H1 (cell line): ENCODE measurements around the gene ADAMTS13. TPM values are rescaled to one million over a fixed set of nuclear protein-coding genes. Genes with fewer than 3 reads are reported as not detected.

Experiments used
- CTCF ChIA-PET: fragments of 300-600 bp; sonication (Branson Sonifier 250); formaldehyde crosslinking; loops from one replicate; lab custom pipeline; 2021; ENCODE audit not compliant: partially characterized antibody; lab: Charles Lee
- POLR2A ChIA-PET: fragments of 300-600 bp; sonication (Branson Sonifier 250); formaldehyde crosslinking; loops from one replicate; lab custom pipeline; 2021; ENCODE audit warnings: inconsistent platforms; ENCODE audit not compliant: partially characterized antibody; lab: Charles Lee
- DNase-seq, 2 experiments: peaks; one replicate each; pipeline versions ENCODE4 v3.0.0 to v3.0.0-alpha.2; 2010 to 2022; ENCODE audit warnings: low spot score in 2 of 2, low read depth in 1 of 2, mixed read lengths in 1 of 2
- FAIRE-seq: peaks from 2 replicates; lab custom pipeline; 2011; peaks lifted over from hg19 to GRCh38; lab: Jason Lieb, UNC
- H2AFZ ChIP-seq: 2 replicates; pipeline ENCODE4 v1.8.1; 2012; ENCODE audit warnings: low read length, inconsistent platforms
- H2AK5ac ChIP-seq: 2 replicates; pipeline ENCODE4 v1.6.1; 2013; ENCODE audit warnings: low read depth, low read length
- H2BK120ac ChIP-seq: replicated peaks from 2 replicates; pipeline ENCODE3; 2013; ENCODE audit warnings: low read depth, low read length, inconsistent platforms
- H2BK12ac ChIP-seq: 2 replicates; pipeline ENCODE4 v1.6.1; 2013; ENCODE audit warnings: low read depth, low read length
- H2BK15ac ChIP-seq: 2 replicates; pipeline ENCODE4 v1.6.1; 2013; ENCODE audit warnings: low read length
- H2BK20ac ChIP-seq: 2 replicates; pipeline ENCODE4 v1.6.1; 2013; ENCODE audit warnings: low read length
- H2BK5ac ChIP-seq: 2 replicates; pipeline ENCODE4 v1.6.1; 2013; ENCODE audit warnings: low read depth, low read length
- H3K14ac ChIP-seq: 2 replicates; pipeline ENCODE4 v1.6.1; 2013; ENCODE audit warnings: inconsistent platforms; ENCODE audit not compliant: insufficient read length
- H3K18ac ChIP-seq: 2 replicates; pipeline ENCODE4 v1.6.1; 2013; ENCODE audit warnings: low read length; ENCODE audit errors: extremely low read depth
- H3K23ac ChIP-seq: 2 replicates; pipeline ENCODE4 v1.6.1; 2013; ENCODE audit warnings: inconsistent platforms; ENCODE audit not compliant: insufficient read length
- H3K23me2 ChIP-seq: 2 replicates; pipeline ENCODE4 v1.6.1; 2013; ENCODE audit warnings: low read depth, low read length
- H3K27ac ChIP-seq: 2 replicates; pipeline ENCODE4 v1.6.1; 2011; ENCODE audit warnings: low read depth, low read length, inconsistent platforms
- H3K27me3 ChIP-seq, 4 experiments: replicated peaks in 1 of 4; 1 replicate in 1 of 4; 2 replicates in 3 of 4; pipeline versions ENCODE4 v1.6.1 to v1.8.1; 2011 to 2013; ENCODE audit warnings: low read length in 3 of 4, mild to moderate bottlenecking in 3 of 4, inconsistent platforms in 2 of 4, mixed read lengths in 2 of 4, moderate library complexity in 1 of 4; ENCODE audit not compliant: control insufficient read depth in 3 of 4, insufficient read depth in 3 of 4; ENCODE audit errors: extremely low read depth in 1 of 4
- H3K36me3 ChIP-seq, 4 experiments: 2 replicates each; pipeline versions ENCODE4 v1.6.1 to v1.8.1; 2011 to 2013; ENCODE audit warnings: mild to moderate bottlenecking in 4 of 4, low read length in 3 of 4, moderate library complexity in 2 of 4, control low read depth in 1 of 4, inconsistent platforms in 1 of 4; ENCODE audit not compliant: insufficient read depth in 4 of 4, control insufficient read depth in 2 of 4
- H3K4ac ChIP-seq: replicated peaks from 2 replicates; pipeline ENCODE3; 2013; ENCODE audit warnings: low read length, low read depth, mixed read lengths, inconsistent platforms; ENCODE audit not compliant: insufficient read length
- H3K4me1 ChIP-seq, 4 experiments: replicated peaks in 1 of 4; 1 replicate in 1 of 4; 2 replicates in 3 of 4; pipeline versions ENCODE4 v1.6.1 to v1.8.1; 2011 to 2013; ENCODE audit warnings: low read length in 3 of 4, inconsistent platforms in 2 of 4, mixed read lengths in 1 of 4; ENCODE audit not compliant: insufficient read depth in 4 of 4, control insufficient read depth in 3 of 4
- H3K4me2 ChIP-seq, 2 experiments: 2 replicates each; pipeline versions ENCODE4 v1.6.1 to v1.8.1; 2011 to 2013; ENCODE audit warnings: low read depth in 2 of 2, low read length in 2 of 2, control low read depth in 1 of 2, inconsistent platforms in 1 of 2, mild to moderate bottlenecking in 1 of 2; ENCODE audit not compliant: insufficient read depth in 1 of 2
- H3K4me3 ChIP-seq, 4 experiments: fragments of 200-600, 300-600 bp in 1 of 4; sonication (generic), shearing (Covaris generic), sonication (Bioruptor Twin) in 1 of 4; 2 replicates each; pipeline versions ENCODE4 v1.5.1 to v1.8.1; 2011 to 2016; ENCODE audit warnings: low read length in 4 of 4, low read depth in 3 of 4, control low read depth in 2 of 4, inconsistent platforms in 2 of 4, mild to moderate bottlenecking in 2 of 4, mixed read lengths in 1 of 4, moderate library complexity in 1 of 4; ENCODE audit not compliant: insufficient read depth in 2 of 4; ENCODE audit errors: extremely low read depth in 1 of 4
- H3K56ac ChIP-seq: replicated peaks from 2 replicates; pipeline ENCODE3; 2013; ENCODE audit warnings: low read depth, mild to moderate bottlenecking, mixed read lengths, low read length, inconsistent platforms; ENCODE audit not compliant: insufficient read length
- H3K79me1 ChIP-seq: 2 replicates; pipeline ENCODE4 v1.6.1; 2013; ENCODE audit warnings: low read depth, low read length, control low read depth
- H3K79me2 ChIP-seq, 2 experiments: 2 replicates each; pipeline versions ENCODE4 v1.6.1 to v1.8.1; 2012 to 2013; ENCODE audit warnings: low read length in 2 of 2, mild to moderate bottlenecking in 2 of 2, inconsistent platforms in 1 of 2; ENCODE audit not compliant: insufficient read depth in 2 of 2, control insufficient read depth in 1 of 2
- H3K9ac ChIP-seq, 4 experiments: replicated peaks in 1 of 4; 1 replicate in 1 of 4; 2 replicates in 3 of 4; pipeline versions ENCODE4 v1.6.1 to v1.8.1; 2011 to 2013; ENCODE audit warnings: low read depth in 3 of 4, low read length in 3 of 4, control low read depth in 2 of 4, mild to moderate bottlenecking in 2 of 4, moderate library complexity in 2 of 4, inconsistent platforms in 1 of 4; ENCODE audit errors: extremely low read depth in 1 of 4
- H3K9me3 ChIP-seq, 2 experiments: 2 replicates each; pipeline versions ENCODE4 v1.6.1 to v1.8.1; 2012 to 2013; ENCODE audit warnings: mild to moderate bottlenecking in 2 of 2, moderate library complexity in 2 of 2, control low read depth in 1 of 2, inconsistent platforms in 1 of 2, low read depth in 1 of 2, low read length in 1 of 2, mixed read lengths in 1 of 2; ENCODE audit not compliant: insufficient read depth in 2 of 2
- H4K20me1 ChIP-seq, 2 experiments: replicated peaks in 1 of 2; 2 replicates each; pipeline versions ENCODE3 to v1.8.1; 2011 to 2013; ENCODE audit warnings: inconsistent platforms in 2 of 2, low read length in 2 of 2, mild to moderate bottlenecking in 1 of 2; ENCODE audit not compliant: insufficient read depth in 2 of 2, control insufficient read depth in 1 of 2
- H4K5ac ChIP-seq: 2 replicates; pipeline ENCODE4 v1.6.1; 2013; ENCODE audit warnings: low read length, low read depth, mixed read lengths, inconsistent platforms; ENCODE audit not compliant: insufficient read length
- H4K8ac ChIP-seq: 2 replicates; pipeline ENCODE4 v1.8.0; 2013; ENCODE audit warnings: mild to moderate bottlenecking, moderate library complexity, low read length, inconsistent platforms; ENCODE audit not compliant: insufficient read depth; ENCODE audit errors: extremely low read depth
- H4K91ac ChIP-seq: replicated peaks from 2 replicates; pipeline ENCODE3; 2013; ENCODE audit warnings: low read length, mixed read lengths, inconsistent platforms; ENCODE audit not compliant: insufficient read length
- NANOG ChIP-seq: IDR thresholded peaks from 2 replicates; pipeline ENCODE4 v1.6.1; 2011; ENCODE audit warnings: low read length, low read depth, mild to moderate bottlenecking, inconsistent platforms; ENCODE audit not compliant: insufficient read depth, poor library complexity, severe bottlenecking
- TAF7 ChIP-seq: optimal IDR thresholded peaks from 2 replicates; pipeline ENCODE3; 2011; ENCODE audit warnings: low read depth, mild to moderate bottlenecking, inconsistent platforms, low read length, moderate library complexity, borderline replicate concordance
- WGBS, 2 experiments: shearing (Covaris generic) in 1 of 2; methylation state at CpG; one replicate each; pipeline versions ENCODE4 v1.1.6 to v1.1.7; 2013 to 2015; ENCODE audit warnings: low lambda C conversion rate in 2 of 2, mixed read lengths in 2 of 2, inconsistent platforms in 1 of 2, low coverage in 1 of 2, missing lambda C conversion rate in 1 of 2; ENCODE audit not compliant: insufficient replicate concordance in 2 of 2, insufficient coverage in 1 of 2, insufficient read length in 1 of 2; ENCODE audit errors: extremely low coverage in 1 of 2, missing lambda C conversion rate in 1 of 2; 5-methylcytosine and 5-hydroxymethylcytosine counted together
- polyA plus RNA-seq, 7 experiments: library from polyadenylated mRNA; depleted of rRNA in 3 of 7; stranded (reverse) in 5 of 7; unstranded in 2 of 7; fragments of >200 nt in 5 of 7; fragments of 200-250 nt in 2 of 7; gene quantifications; 1 replicate in 5 of 7; 2 replicates in 1 of 7; 4 replicates in 1 of 7; pipeline versions ENCODE4 v1.2.1 to v1.2.3, GENCODE V29; 2011 to 2013; ENCODE audit warnings: missing spikeins in 2 of 7, mixed read lengths in 2 of 7
- total RNA-seq: library from RNA; stranded (reverse); fragmentation: NEBNext Ultra II Directional; extraction: Animal tissue kit (Norgen Biotek cat#: 25700); gene quantifications from 2 replicates; pipeline ENCODE4 v1.2.1, GENCODE V29; 2021

ADAMTS13 gene
- total and polyA plus RNA-seq, 2 of the 8 experiments (the other 6 are each of a cell fraction or from before 2014, with no cell fraction given), result 4.4 to 5.8 TPM

DNA sequence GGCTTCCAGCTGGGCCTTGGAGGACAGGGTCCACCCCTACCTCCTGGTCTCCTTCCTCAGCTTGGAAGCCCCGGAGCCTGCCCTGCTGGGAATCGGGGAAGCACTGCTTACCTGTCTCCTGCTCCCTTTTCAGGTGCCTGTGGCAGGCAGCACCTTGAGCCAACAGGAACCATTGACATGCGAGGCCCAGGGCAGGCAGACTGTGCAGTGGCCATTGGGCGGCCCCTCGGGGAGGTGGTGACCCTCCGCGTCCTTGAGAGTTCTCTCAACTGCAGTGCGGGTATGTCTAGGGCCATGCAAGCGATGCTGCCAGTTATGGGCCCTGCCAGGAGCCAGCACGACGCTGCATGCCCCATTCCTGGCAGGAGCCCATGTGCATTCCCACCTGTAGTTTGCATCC lies 33.8 kb downstream of the ADAMTS13 start:
- FAIRE-seq (no peak), DNase-seq (no peak)
- Histone ChIP-seq H3K14ac (no peak overlapping the region), H3K4me2 (no peak overlapping the region), H2AK5ac (no peak overlapping the region), H3K79me1 (no peaks in the 10 kb centered on the region; the same call in 1 of the 2 replicates), H3K79me2 (peaks cover 0 to 2% of the 10 kb centered on the region in 2 experiments; a peak in 1 of 4 replicates), H2BK5ac (0 out of 2 replicates have a peak overlapping the region, but pooled peaks have one; percentile 35), H2BK12ac (no peak overlapping the region), H3K27me3 (no peaks in the 10 kb centered on the region; a peak in 2 of 7 replicates), H2BK120ac (no peak overlapping the region), H3K4ac (no peak overlapping the region), H3K9me3 (no peaks in the 10 kb centered on the region), H4K5ac (no peak overlapping the region), H4K91ac (no peak overlapping the region), H3K27ac (no peak overlapping the region), H4K8ac (no peak overlapping the region), H4K20me1 (peaks cover 0 to 2% of the 10 kb centered on the region in 2 experiments), H3K23me2 (peaks cover 7% of the 10 kb centered on the region; the same call in 1 of the 2 replicates), H3K18ac (no peak overlapping the region), H2BK20ac (no peak overlapping the region), H3K4me1 (peaks cover 2 to 10% (median 7%) of the 10 kb centered on the region in 4 experiments), H3K56ac (no peak overlapping the region), H3K9ac (no peak overlapping the region), H2BK15ac (0 out of 2 replicates have a peak overlapping the region, but pooled peaks have one; percentile 61), H3K36me3 (no peaks in the 10 kb centered on the region), H3K23ac (no peak overlapping the region), H2AFZ (no peak overlapping the region), H3K4me3 (no peak overlapping the region)
- POLR2A ChIA-PET, result interaction anchor here (0.7 to 1.3 kb wide), 4 partner anchors 13 to 44 kb away, joined by 3 to 4 read pairs (median 4); no protein-coding TSS in a partner anchor
- CTCF ChIA-PET, result interaction anchor here (0.6 to 6.9 kb wide), 9 partner anchors 10 to 69 kb away, joined by 3 to 64 read pairs (median 4); no protein-coding TSS in a partner anchor
- 93% methylated on average over 10 of the region's 11 CpGs; no CpG with 5 or more reads in 1 of the 2 experiments for WGBS, 2 experiments
- TF ChIP-seq NANOG (no peak), TAF7 (no peak)
